Astrocyte (in vitro differentiated cells and primary cell): ENCODE measurements around the gene CCDC88B. TPM values are rescaled to one million over a fixed set of nuclear protein-coding genes. Genes with fewer than 3 reads are reported as not detected.
A peak's percentile ranks its signal among the peaks of the same experiment; 100 is the strongest.

ENCODE experiments used
- DNase-seq: peaks from one replicate; pipeline ENCODE4 v3.0.0-alpha.2; 2010; ENCODE audit warnings: low read depth
- FAIRE-seq: peaks from 2 replicates; lab custom pipeline; 2011; peaks lifted over from hg19 to GRCh38; lab: Jason Lieb, UNC
- H2AFZ ChIP-seq: 2 replicates; pipeline ENCODE4 v1.6.0; 2012; ENCODE audit warnings: low read depth, low read length, inconsistent platforms
- H3K27ac ChIP-seq: 2 replicates; pipeline ENCODE4 v1.5.1; 2011; ENCODE audit warnings: low read depth, low read length, inconsistent platforms
- H3K27me3 ChIP-seq: 2 replicates; pipeline ENCODE4 v1.6.0; 2011; ENCODE audit warnings: low read length, inconsistent platforms; ENCODE audit not compliant: insufficient read depth
- H3K36me3 ChIP-seq: 2 replicates; pipeline ENCODE4 v1.5.1; 2011; ENCODE audit warnings: low read length, inconsistent platforms; ENCODE audit not compliant: insufficient read depth
- H3K4me1 ChIP-seq: 2 replicates; pipeline ENCODE4 v1.5.1; 2011; ENCODE audit warnings: low read length, inconsistent platforms; ENCODE audit not compliant: insufficient read depth
- H3K4me2 ChIP-seq: 2 replicates; pipeline ENCODE4 v1.6.0; 2012; ENCODE audit warnings: low read length, inconsistent platforms
- H3K4me3 ChIP-seq: 2 replicates; pipeline ENCODE4 v1.5.1; 2011; ENCODE audit warnings: low read depth, mild to moderate bottlenecking, low read length, inconsistent platforms; ENCODE audit not compliant: insufficient read depth
- H3K79me2 ChIP-seq: 2 replicates; pipeline ENCODE4 v1.6.0; 2012; ENCODE audit warnings: mild to moderate bottlenecking, low read length, inconsistent platforms; ENCODE audit not compliant: insufficient read depth
- H3K9ac ChIP-seq: 2 replicates; pipeline ENCODE4 v1.6.0; 2012; ENCODE audit warnings: mild to moderate bottlenecking, low read length, inconsistent platforms
- H3K9me3 ChIP-seq: 2 replicates; pipeline ENCODE4 v1.5.1; 2012; ENCODE audit warnings: low read depth, mild to moderate bottlenecking, low read length, inconsistent platforms; ENCODE audit not compliant: insufficient read depth
- H4K20me1 ChIP-seq: 2 replicates; pipeline ENCODE4 v1.6.0; 2012; ENCODE audit warnings: low read length, inconsistent platforms; ENCODE audit not compliant: insufficient read depth
- H3K27ac Mint-ChIP-seq: one replicate; pipeline ENCODE4 v1.8.0; 2021; ENCODE audit warnings: mild to moderate bottlenecking, mixed read lengths; ENCODE audit not compliant: unreplicated experiment
- H3K27me3 Mint-ChIP-seq: one replicate; pipeline ENCODE4 v1.8.0; 2021; ENCODE audit warnings: low read depth, mixed read lengths; ENCODE audit not compliant: unreplicated experiment
- H3K36me3 Mint-ChIP-seq: one replicate; pipeline ENCODE4 v1.8.0; 2021; ENCODE audit warnings: low read depth, mixed read lengths; ENCODE audit not compliant: unreplicated experiment
- H3K4me1 Mint-ChIP-seq: one replicate; pipeline ENCODE4 v1.8.0; 2021; ENCODE audit warnings: low read depth, mixed read lengths; ENCODE audit not compliant: unreplicated experiment
- H3K4me3 Mint-ChIP-seq: one replicate; pipeline ENCODE4 v1.8.0; 2021; ENCODE audit warnings: mild to moderate bottlenecking, moderate library complexity, mixed read lengths; ENCODE audit not compliant: unreplicated experiment
- H3K9me3 Mint-ChIP-seq: one replicate; pipeline ENCODE4 v1.8.0; 2021; ENCODE audit warnings: mild to moderate bottlenecking, mixed read lengths; ENCODE audit not compliant: unreplicated experiment
- CTCF ChIP-seq: IDR thresholded peaks from 2 replicates; pipeline ENCODE4 v1.5.1; 2011; ENCODE audit warnings: low read depth, mild to moderate bottlenecking, inconsistent platforms, low read length, moderate library complexity; ENCODE audit not compliant: insufficient read depth
- EZH2 ChIP-seq: IDR thresholded peaks from 2 replicates; pipeline ENCODE4 v1.6.1; 2012; ENCODE audit warnings: mild to moderate bottlenecking, low read length, inconsistent platforms; ENCODE audit not compliant: insufficient read depth
- total RNA-seq: library from RNA; stranded (reverse); gene quantifications from 2 replicates; pipeline ENCODE4 v1.2.1, GENCODE V29; 2021

The CCDC88B gene
- total RNA-seq, 1 donor from 2014 or later, result 1.2 TPM

GRCh38 chr11:64304032-64304315, 36.0 kb upstream of the CCDC88B start:
- Histone ChIP-seq H3K79me2 (peaks cover 19% of the 10 kb centered on the region), H3K4me3 (peak overlapping the region; percentile 64), H3K36me3 (no peaks in the 10 kb centered on the region), H3K27me3 (peaks cover 21% of the 10 kb centered on the region), H3K4me1 (peaks cover 23% of the 10 kb centered on the region), H3K9me3 (no peaks in the 10 kb centered on the region), H4K20me1 (peaks cover 6% of the 10 kb centered on the region), H3K9ac (peak overlapping the region; percentile 64), H3K4me2 (peak overlapping the region; percentile 89), H3K27ac (no peak overlapping the region), H2AFZ (no peak overlapping the region)
- no peaks in the 10 kb centered on the region for H3K36me3 Mint-ChIP-seq
- no peaks in the 10 kb centered on the region for H3K4me1 Mint-ChIP-seq
- H3K27ac Mint-ChIP-seq, result peak overlapping the region; percentile 66
- H3K9me3 Mint-ChIP-seq, result no peaks in the 10 kb centered on the region
- H3K4me3 Mint-ChIP-seq, result peak overlapping the region; percentile 87
- TF ChIP-seq EZH2 (no peak), CTCF (no peak)
- no peak for FAIRE-seq
- no peak for DNase-seq
- peaks cover 20% of the 10 kb centered on the region for H3K27me3 Mint-ChIP-seq

GRCh38 chr11:64304316-64305072, 35.5 kb upstream of the CCDC88B start:
- peak; percentile 67 for DNase-seq
- H3K36me3 Mint-ChIP-seq, result no peaks in the 10 kb centered on the region
- Histone ChIP-seq H3K9ac (peak overlapping the region; percentile 64), H3K27ac (peak overlapping the region; percentile 56), H4K20me1 (peaks cover 6% of the 10 kb centered on the region), H3K36me3 (no peaks in the 10 kb centered on the region), H3K27me3 (peaks cover 16% of the 10 kb centered on the region), H2AFZ (peak overlapping the region; percentile 81), H3K79me2 (peaks cover 19% of the 10 kb centered on the region), H3K4me2 (peak overlapping the region; percentile 89), H3K4me1 (peaks cover 23% of the 10 kb centered on the region), H3K9me3 (no peaks in the 10 kb centered on the region), H3K4me3 (peak overlapping the region; percentile 64)
- H3K27me3 Mint-ChIP-seq, result peaks cover 18% of the 10 kb centered on the region
- H3K27ac Mint-ChIP-seq, result peak overlapping the region; percentile 66
- TF ChIP-seq CTCF, result peak; percentile 82
- no peak for TF ChIP-seq EZH2
- no peaks in the 10 kb centered on the region for H3K4me1 Mint-ChIP-seq
- H3K4me3 Mint-ChIP-seq, result peak overlapping the region; percentile 87
- H3K9me3 Mint-ChIP-seq, result no peaks in the 10 kb centered on the region
- FAIRE-seq, result no peak

GRCh38 chr11:64305075-64305690, 34.8 kb upstream of the CCDC88B start, which contains the start of gene ESRRA:
Gene ESRRA (plus strand): TSS chr11:64305524. CDS start chr11:64307180, 1,656 bp downstream.
- H3K4me3 Mint-ChIP-seq, result peak within 1 kb of the TSS; percentile 94
- peak within 1 kb of the TSS; percentile 95 for H3K4me2 ChIP-seq
- H4K20me1 ChIP-seq, result peaks cover 6% of the 10 kb centered on the region
- H3K27ac Mint-ChIP-seq, result peak within 1 kb of the TSS; percentile 80
- peaks cover 14% of the 10 kb centered on the region for H3K27me3 Mint-ChIP-seq
- H3K4me1 Mint-ChIP-seq, result no peaks in the 10 kb centered on the region
- H3K27ac ChIP-seq, result peak within 1 kb of the TSS; percentile 56
- H3K36me3 ChIP-seq, result no peaks in the 10 kb centered on the region
- TF ChIP-seq EZH2 (no peak), CTCF (no peak)
- peaks cover 20% of the 10 kb centered on the region for H3K4me1 ChIP-seq
- DNase-seq (peak; percentile 86), FAIRE-seq (no peak)
- H3K27me3 ChIP-seq, result peaks cover 10% of the 10 kb centered on the region
- no peaks in the 10 kb centered on the region for H3K36me3 Mint-ChIP-seq
- peak within 1 kb of the TSS; percentile 78 for H3K9ac ChIP-seq
- peak within 1 kb of the TSS; percentile 81 for H2AFZ ChIP-seq
- H3K9me3 ChIP-seq, result no peaks in the 10 kb centered on the region
- no peaks in the 10 kb centered on the region for H3K9me3 Mint-ChIP-seq
- peak within 1 kb of the TSS; percentile 73 for H3K4me3 ChIP-seq
- H3K79me2 ChIP-seq, result peaks cover 19% of the 10 kb centered on the region
